ENCODE results near the gene PROSER1. TPM values are rescaled to one million over a fixed set of nuclear protein-coding genes. Genes with fewer than 3 reads are reported as not detected.

PROSER1 gene
- total and polyA plus RNA-seq, 10 of the 15 experiments (the other 5 are each of a cell fraction or from before 2014, with no cell fraction given), result 14.3 to 66.0 (median 26.9) TPM

- no peak overlapping the region for H2AFZ ChIP-seq (ENCODE audit: control insufficient read depth, low read depth, low read length)
- no peak overlapping the region for H3K4me3 ChIP-seq
- no peaks in the 10 kb centered on the region for H3K27me3 ChIP-seq (replicated peaks in 1 of 2; ENCODE audit: control insufficient read depth in 2 of 2, insufficient read depth in 2 of 2, low read length in 1 of 2)
- 8% methylated on average over 2 of the region's 2 CpGs for WGBS (ENCODE audit: insufficient coverage, insufficient replicate concordance, low lambda C conversion rate, missing lambda C conversion rate)
- no peaks in the 10 kb centered on the region for H3K9me3 ChIP-seq (replicated peaks; ENCODE audit: control insufficient read depth, insufficient read depth, low read length)
- no peaks in the 10 kb centered on the region for H3K79me2 ChIP-seq (ENCODE audit: control insufficient read depth, insufficient read depth, low read length)
- no peak overlapping the region for H3K4me2 ChIP-seq (ENCODE audit: control insufficient read depth, insufficient read depth)
- POLR2A ChIA-PET, result no interaction called here
- H3K4me1 ChIP-seq (ENCODE audit: control insufficient read depth, insufficient read depth, low read length), result no peaks in the 10 kb centered on the region
- intact Hi-C loops (cut with micrococcal nuclease; ENCODE audit: unreplicated experiment) (no loop called here), in situ Hi-C loops (cut with MboI) (loop anchor here (25.0 kb wide), 1 partner anchor 1614 kb away; no protein-coding TSS in a partner anchor)
- TF ChIP-seq PAX8 (IDR thresholded peaks at IDR 0.05) (no peak), HDAC2 (IDR thresholded peaks at IDR 0.05) (no peak), ATF7 (IDR thresholded peaks at IDR 0.05; ENCODE audit: low read depth) (no peak), RFX5 (IDR thresholded peaks at IDR 0.05; ENCODE audit: low read depth, low read length) (no peak), DPF2 (IDR thresholded peaks at IDR 0.05) (no peak), MYB (IDR thresholded peaks at IDR 0.05; ENCODE audit: borderline replicate concordance, low read depth, low read length) (no peak), IKZF2 (IDR thresholded peaks at IDR 0.05) (no peak), SREBF1 (IDR thresholded peaks at IDR 0.05; ENCODE audit: low read length) (no peak), GABPA (IDR thresholded peaks at IDR 0.05; ENCODE audit: low read depth) (no peak), KDM1A (IDR thresholded peaks at IDR 0.05; ENCODE audit: borderline replicate concordance) (no peak), ZNF384 (IDR thresholded peaks at IDR 0.05; ENCODE audit: borderline replicate concordance, low read depth, low read length) (no peak), HDAC6 (IDR thresholded peaks at IDR 0.05; ENCODE audit: unreplicated experiment) (no peak), NR2C2 (IDR thresholded peaks at IDR 0.05; ENCODE audit: borderline replicate concordance, control insufficient read depth, insufficient read length, low read depth) (no peak), CTCF (IDR thresholded peaks at IDR 0.05 in 2 of 3, conservative IDR thresholded peaks at IDR 0.05 in 1 of 3; ENCODE audit: control insufficient read depth in 2 of 3, extremely low read depth in 1 of 3, insufficient read depth in 1 of 3, low read depth in 3 of 3, low read length in 3 of 3) (no peak)
- TF ChIP-seq, protein P1, sequence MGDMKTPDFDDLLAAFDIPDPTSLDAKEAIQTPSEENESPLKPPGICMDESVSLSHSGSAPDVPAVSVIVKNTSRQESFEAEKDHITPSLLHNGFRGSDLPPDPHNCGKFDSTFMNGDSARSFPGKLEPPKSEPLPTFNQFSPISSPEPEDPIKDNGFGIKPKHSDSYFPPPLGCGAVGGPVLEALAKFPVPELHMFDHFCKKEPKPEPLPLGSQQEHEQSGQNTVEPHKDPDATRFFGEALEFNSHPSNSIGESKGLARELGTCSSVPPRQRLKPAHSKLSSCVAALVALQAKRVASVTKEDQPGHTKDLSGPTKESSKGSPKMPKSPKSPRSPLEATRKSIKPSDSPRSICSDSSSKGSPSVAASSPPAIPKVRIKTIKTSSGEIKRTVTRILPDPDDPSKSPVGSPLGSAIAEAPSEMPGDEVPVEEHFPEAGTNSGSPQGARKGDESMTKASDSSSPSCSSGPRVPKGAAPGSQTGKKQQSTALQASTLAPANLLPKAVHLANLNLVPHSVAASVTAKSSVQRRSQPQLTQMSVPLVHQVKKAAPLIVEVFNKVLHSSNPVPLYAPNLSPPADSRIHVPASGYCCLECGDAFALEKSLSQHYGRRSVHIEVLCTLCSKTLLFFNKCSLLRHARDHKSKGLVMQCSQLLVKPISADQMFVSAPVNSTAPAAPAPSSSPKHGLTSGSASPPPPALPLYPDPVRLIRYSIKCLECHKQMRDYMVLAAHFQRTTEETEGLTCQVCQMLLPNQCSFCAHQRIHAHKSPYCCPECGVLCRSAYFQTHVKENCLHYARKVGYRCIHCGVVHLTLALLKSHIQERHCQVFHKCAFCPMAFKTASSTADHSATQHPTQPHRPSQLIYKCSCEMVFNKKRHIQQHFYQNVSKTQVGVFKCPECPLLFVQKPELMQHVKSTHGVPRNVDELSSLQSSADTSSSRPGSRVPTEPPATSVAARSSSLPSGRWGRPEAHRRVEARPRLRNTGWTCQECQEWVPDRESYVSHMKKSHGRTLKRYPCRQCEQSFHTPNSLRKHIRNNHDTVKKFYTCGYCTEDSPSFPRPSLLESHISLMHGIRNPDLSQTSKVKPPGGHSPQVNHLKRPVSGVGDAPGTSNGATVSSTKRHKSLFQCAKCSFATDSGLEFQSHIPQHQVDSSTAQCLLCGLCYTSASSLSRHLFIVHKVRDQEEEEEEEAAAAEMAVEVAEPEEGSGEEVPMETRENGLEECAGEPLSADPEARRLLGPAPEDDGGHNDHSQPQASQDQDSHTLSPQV (IDR thresholded peaks at IDR 0.05), result no peak
- no TSS peak for BruUV-seq (replicated peaks)
- H3K36me3 ChIP-seq (ENCODE audit: control insufficient read depth in 2 of 2, insufficient read depth in 2 of 2, low read length in 1 of 2), result no peaks in the 10 kb centered on the region
- ATAC-seq (no peak), FAIRE-seq (no peak), DNase-seq (ENCODE audit: low read depth, low spot score) (no peak)
- RAD21 ChIA-PET (ENCODE audit: unreplicated experiment), result no interaction called here
- H4K20me1 ChIP-seq (ENCODE audit: control insufficient read depth, insufficient read depth), result no peaks in the 10 kb centered on the region
- SMC1A ChIA-PET (ENCODE audit: uncharacterized antibody, unreplicated experiment), result interaction anchor here (1.5 kb wide), 1 partner anchor 571 kb away, joined by 4 read pairs; no protein-coding TSS in a partner anchor
- CTCF ChIA-PET, result interaction anchor here (1.2 kb wide), 1 partner anchor 543 kb away, joined by 5 read pairs; no protein-coding TSS in a partner anchor
- no peak overlapping the region for H3K9ac ChIP-seq (ENCODE audit: control insufficient read depth, insufficient read depth, low read length)
- H3K27ac ChIP-seq (ENCODE audit: control insufficient read depth, insufficient read depth), result no peak overlapping the region
Measured at GRCh38 chr13:39072842-39073241, 35.0 kb upstream of the PROSER1 start.

Measured in GM12878 (cell line).